Measurements from ENCODE around the gene GPX5. TPM values are rescaled to one million over a fixed set of nuclear protein-coding genes. Genes with fewer than 3 reads are reported as not detected.

Gene GPX5
- total RNA-seq, 1 donor from 2014 or later, result not detected

DNA sequence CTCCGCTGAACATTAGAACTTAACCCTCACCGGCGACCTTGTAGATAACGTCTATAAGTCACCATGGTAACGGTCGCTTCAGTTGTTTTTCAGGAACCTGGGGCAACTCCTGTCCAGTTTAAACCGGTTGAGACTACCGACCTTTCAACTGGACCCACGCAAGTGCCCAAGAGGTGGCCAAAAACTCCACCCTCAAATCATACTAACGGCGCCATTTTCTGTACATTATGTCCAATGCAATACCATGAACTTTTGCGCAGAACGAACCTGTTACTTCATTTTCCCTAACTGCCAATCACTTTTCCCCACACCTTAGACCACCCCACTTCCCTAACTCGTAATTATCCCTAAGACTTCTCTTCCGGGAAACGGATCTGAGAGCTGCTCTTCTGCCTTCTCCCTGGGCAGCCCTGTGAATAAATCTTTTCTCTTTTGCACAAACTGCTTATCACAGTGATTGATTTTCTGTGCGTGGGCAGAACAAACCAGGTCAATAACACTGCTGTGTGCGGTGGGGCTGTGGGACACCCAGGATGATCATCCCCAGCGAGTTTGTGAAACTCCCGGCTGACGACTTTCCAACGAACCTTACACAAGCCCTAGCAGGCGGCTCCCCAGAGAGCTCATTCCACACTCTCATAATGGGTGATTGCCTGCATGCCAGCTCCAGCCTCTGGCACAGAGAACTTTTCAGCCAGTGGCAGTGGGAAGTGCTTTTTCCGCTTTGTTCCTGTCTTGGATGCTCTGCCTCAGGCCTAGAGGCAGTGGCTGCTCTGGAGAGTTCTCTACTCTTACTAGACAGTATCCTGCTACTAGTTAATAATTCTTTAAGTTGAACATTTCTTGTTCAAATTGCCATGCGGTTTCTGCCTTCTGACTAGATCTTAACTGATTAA lies 28.6 kb downstream of the GPX5 start:
- DNase-seq (ENCODE audit: low spot score, unreplicated experiment), result no peak
- H3K4me3 Mint-ChIP-seq (ENCODE audit: low read depth), result peak overlapping the region; percentile 37
- no peaks in the 10 kb centered on the region for H3K9me3 Mint-ChIP-seq (ENCODE audit: low read depth)
- H3K36me3 Mint-ChIP-seq (ENCODE audit: insufficient read depth), result no peaks in the 10 kb centered on the region
- no peaks in the 10 kb centered on the region for H3K27me3 Mint-ChIP-seq
- H3K4me1 Mint-ChIP-seq (ENCODE audit: low read depth), result peaks cover 29% of the 10 kb centered on the region
- TF ChIP-seq, protein P1, sequence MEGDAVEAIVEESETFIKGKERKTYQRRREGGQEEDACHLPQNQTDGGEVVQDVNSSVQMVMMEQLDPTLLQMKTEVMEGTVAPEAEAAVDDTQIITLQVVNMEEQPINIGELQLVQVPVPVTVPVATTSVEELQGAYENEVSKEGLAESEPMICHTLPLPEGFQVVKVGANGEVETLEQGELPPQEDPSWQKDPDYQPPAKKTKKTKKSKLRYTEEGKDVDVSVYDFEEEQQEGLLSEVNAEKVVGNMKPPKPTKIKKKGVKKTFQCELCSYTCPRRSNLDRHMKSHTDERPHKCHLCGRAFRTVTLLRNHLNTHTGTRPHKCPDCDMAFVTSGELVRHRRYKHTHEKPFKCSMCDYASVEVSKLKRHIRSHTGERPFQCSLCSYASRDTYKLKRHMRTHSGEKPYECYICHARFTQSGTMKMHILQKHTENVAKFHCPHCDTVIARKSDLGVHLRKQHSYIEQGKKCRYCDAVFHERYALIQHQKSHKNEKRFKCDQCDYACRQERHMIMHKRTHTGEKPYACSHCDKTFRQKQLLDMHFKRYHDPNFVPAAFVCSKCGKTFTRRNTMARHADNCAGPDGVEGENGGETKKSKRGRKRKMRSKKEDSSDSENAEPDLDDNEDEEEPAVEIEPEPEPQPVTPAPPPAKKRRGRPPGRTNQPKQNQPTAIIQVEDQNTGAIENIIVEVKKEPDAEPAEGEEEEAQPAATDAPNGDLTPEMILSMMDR (IDR thresholded peaks at IDR 0.05; ENCODE audit: unreplicated experiment), result no peak
- H3K27ac Mint-ChIP-seq, result peak overlapping the region; percentile 85

DNA sequence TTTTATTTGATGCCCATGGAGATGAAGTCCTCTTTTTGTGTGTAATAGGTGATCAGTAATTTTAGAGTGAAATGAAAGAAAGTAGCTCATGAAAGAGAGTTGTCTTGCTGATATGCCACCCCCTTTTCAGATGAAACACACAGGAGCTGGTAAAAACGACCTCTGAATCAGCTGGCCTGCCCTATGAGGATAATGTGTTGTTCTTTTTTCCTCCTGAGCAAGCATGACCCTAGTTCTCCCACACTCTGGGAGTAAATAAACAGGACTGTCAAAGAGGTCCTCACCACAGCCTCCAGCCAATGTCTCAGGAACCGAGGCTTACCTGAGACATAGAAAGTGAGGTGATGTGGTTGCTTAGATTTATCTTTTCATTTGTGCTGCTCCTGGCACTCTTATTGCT lies 29.5 kb downstream of the GPX5 start:
- no peaks in the 10 kb centered on the region for H3K36me3 Mint-ChIP-seq (ENCODE audit: insufficient read depth)
- peaks cover 3% of the 10 kb centered on the region for H3K27me3 Mint-ChIP-seq
- DNase-seq (ENCODE audit: low spot score, unreplicated experiment), result no peak
- no peaks in the 10 kb centered on the region for H3K9me3 Mint-ChIP-seq (ENCODE audit: low read depth)
- H3K4me3 Mint-ChIP-seq (ENCODE audit: low read depth), result no peak overlapping the region
- H3K4me1 Mint-ChIP-seq (ENCODE audit: low read depth), result peaks cover 29% of the 10 kb centered on the region
- peak overlapping the region; percentile 85 for H3K27ac Mint-ChIP-seq
- TF ChIP-seq, protein P1 (IDR thresholded peaks at IDR 0.05; ENCODE audit: unreplicated experiment), result no peak

DNA sequence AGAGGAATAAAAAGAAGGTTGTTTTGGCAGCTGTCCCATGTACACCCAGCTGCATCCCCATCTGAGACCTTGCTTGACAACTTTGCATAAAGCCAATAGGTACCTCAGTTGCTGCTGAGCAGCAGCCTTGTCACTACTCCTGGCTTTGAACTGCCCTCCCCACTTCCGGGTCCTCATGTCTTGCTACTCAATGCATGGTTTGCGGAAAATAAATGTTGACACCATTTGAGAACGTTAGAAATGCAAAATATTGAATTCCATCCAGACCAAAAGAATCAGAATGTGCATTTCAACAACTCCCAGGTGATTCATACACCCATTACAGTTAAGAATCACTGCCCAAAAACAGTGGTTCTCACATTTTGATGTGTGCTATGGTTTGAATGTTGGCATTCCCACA lies 32.9 kb downstream of the GPX5 start:
- no peaks in the 10 kb centered on the region for H3K9me3 Mint-ChIP-seq (ENCODE audit: low read depth)
- H3K27ac Mint-ChIP-seq, result no peak overlapping the region
- DNase-seq (ENCODE audit: low spot score, unreplicated experiment), result no peak
- TF ChIP-seq, protein P1 (IDR thresholded peaks at IDR 0.05; ENCODE audit: unreplicated experiment), result no peak
- H3K36me3 Mint-ChIP-seq (ENCODE audit: insufficient read depth), result no peaks in the 10 kb centered on the region
- peaks cover 22% of the 10 kb centered on the region for H3K4me1 Mint-ChIP-seq (ENCODE audit: low read depth)
- H3K4me3 Mint-ChIP-seq (ENCODE audit: low read depth), result no peak overlapping the region
- peaks cover 9% of the 10 kb centered on the region for H3K27me3 Mint-ChIP-seq

DNA sequence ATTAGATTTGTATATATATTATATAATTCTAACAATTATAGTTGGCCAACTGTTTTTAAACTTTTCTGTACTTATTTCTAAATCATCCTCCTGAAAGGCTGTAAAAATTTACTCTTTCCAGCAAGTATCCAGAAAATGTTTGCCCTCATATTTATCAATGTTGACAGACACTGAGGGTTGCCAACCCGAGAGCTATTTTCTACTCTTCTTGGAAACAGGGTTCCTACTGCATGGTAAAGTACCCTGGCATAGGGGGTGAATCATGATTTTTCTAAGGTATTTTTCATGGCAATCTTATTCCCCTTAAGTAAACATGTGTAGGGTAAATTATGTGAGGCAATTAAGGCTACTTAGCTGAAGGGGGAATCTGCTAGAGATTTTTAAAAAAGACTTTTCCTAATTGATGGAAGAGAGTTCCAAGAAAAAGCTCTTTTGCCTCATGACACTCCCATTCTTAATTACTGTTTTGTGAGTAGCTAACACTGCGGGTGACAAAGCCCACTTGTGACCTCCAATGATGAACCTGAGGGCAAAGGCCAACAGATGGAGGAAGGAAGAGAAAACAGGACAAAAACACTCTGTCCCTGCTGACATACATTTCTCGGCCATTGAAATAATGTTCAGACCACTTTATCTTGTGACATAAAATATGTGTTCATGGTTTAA lies 37.9 kb downstream of the GPX5 start:
- Mint-ChIP-seq H3K9me3 (ENCODE audit: low read depth) (peaks cover 4% of the 10 kb centered on the region), H3K27ac (no peak overlapping the region), H3K36me3 (ENCODE audit: insufficient read depth) (no peaks in the 10 kb centered on the region), H3K4me3 (ENCODE audit: low read depth) (no peak overlapping the region), H3K27me3 (peaks cover 9% of the 10 kb centered on the region), H3K4me1 (ENCODE audit: low read depth) (peaks cover 9% of the 10 kb centered on the region)
- TF ChIP-seq, protein P1 (IDR thresholded peaks at IDR 0.05; ENCODE audit: unreplicated experiment), result no peak
- no peak for DNase-seq (ENCODE audit: low spot score, unreplicated experiment)

DNA sequence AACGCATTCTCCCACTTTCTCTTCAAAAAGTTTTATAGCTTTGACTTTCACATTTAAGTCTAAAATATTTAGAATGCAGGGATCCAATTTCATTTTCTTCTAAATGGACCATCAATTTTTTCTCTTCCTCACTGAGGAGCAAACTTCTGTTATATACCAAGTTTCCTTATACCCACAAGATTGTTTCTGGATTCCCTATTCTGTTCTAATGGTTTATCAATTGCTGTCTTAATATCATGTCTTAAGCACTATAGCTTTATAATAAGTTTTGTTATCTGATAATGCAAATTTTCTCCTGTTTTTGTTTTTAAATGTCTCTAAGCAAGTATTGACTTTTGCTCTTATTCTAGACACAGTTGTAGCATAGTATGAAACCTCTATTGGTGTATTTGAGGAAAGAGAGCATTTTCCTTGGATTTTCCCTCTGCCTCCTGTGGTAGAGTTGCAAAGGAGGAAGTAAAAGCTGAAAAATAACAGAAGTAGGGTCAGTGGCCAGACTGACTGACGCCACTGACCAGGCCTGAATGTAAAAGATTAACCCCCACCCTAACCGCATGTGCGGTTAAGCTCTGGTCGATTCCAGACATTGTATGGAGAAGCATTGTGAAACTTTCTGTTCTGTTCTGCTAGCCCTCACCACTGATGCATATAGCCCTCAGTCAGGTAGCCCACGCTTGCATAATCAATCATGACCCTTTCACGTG lies 40.3 kb downstream of the GPX5 start:
- Mint-ChIP-seq H3K4me3 (ENCODE audit: low read depth) (no peak overlapping the region), H3K9me3 (ENCODE audit: low read depth) (peaks cover 4% of the 10 kb centered on the region), H3K27me3 (peaks cover 2% of the 10 kb centered on the region), H3K36me3 (ENCODE audit: insufficient read depth) (no peaks in the 10 kb centered on the region), H3K4me1 (ENCODE audit: low read depth) (peaks cover 9% of the 10 kb centered on the region), H3K27ac (peak overlapping the region; percentile 4)
- DNase-seq (ENCODE audit: low spot score, unreplicated experiment), result no peak
- TF ChIP-seq, protein P1 (IDR thresholded peaks at IDR 0.05; ENCODE audit: unreplicated experiment), result no peak

All from progenitor cell of endocrine pancreas (in vitro differentiated cells).